Measurements from ENCODE around the gene ALPP. TPM values are rescaled to one million over a fixed set of nuclear protein-coding genes. Genes with fewer than 3 reads are reported as not detected.
A peak's percentile ranks its signal among the peaks of the same experiment; 100 is the strongest.

ALPP gene
- total RNA-seq, 1 donor from 2014 or later: 6.0 TPM

DNA sequence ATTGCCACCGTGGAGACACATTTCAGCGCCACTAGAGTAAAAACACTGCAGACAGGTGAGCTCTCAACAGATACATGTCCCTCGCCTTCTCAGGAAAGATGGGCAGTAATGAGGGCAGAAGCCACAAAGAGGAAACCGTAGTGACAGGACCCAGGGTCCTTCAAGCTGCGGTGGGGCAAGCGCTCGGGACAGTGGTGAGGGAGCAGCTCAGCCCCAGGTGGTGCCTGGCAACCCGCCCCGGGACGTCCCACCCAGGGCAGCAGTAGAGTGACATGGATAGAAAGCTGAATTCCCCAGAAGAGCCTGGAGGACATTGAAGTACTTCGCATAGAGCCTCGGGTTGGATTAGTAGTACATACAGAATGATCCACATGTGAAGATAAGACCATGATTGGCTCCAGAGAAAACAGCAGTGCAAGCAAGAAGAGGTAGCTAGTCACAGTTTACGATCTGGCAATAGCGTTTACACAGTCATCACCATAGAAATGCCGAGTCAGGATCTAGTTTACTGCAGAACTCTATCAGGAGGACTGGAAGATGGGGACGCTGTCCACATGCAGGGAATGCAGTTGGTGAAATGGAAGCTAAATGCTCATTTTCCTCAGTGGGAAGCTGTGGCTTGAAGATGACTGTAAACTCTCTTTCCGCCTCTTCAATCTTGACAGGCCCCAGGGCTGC, 37.4 kb upstream of the ALPP start:
- intact Hi-C loops (cut with DNase I): no loop called here
- no peaks in the 10 kb centered on the region for H3K9me3 ChIP-seq
- ATAC-seq (no peak), DNase-seq (peak; percentile 31)
- no peak overlapping the region for H3K27ac ChIP-seq
- TF ChIP-seq, protein P1, sequence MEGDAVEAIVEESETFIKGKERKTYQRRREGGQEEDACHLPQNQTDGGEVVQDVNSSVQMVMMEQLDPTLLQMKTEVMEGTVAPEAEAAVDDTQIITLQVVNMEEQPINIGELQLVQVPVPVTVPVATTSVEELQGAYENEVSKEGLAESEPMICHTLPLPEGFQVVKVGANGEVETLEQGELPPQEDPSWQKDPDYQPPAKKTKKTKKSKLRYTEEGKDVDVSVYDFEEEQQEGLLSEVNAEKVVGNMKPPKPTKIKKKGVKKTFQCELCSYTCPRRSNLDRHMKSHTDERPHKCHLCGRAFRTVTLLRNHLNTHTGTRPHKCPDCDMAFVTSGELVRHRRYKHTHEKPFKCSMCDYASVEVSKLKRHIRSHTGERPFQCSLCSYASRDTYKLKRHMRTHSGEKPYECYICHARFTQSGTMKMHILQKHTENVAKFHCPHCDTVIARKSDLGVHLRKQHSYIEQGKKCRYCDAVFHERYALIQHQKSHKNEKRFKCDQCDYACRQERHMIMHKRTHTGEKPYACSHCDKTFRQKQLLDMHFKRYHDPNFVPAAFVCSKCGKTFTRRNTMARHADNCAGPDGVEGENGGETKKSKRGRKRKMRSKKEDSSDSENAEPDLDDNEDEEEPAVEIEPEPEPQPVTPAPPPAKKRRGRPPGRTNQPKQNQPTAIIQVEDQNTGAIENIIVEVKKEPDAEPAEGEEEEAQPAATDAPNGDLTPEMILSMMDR (IDR thresholded peaks at IDR 0.05): no peak
- no peaks in the 10 kb centered on the region for H3K27me3 ChIP-seq (ENCODE audit: low read depth)
- H3K4me3 ChIP-seq: no peak overlapping the region
- no peaks in the 10 kb centered on the region for H3K4me1 ChIP-seq
- no peaks in the 10 kb centered on the region for H3K36me3 ChIP-seq

DNA sequence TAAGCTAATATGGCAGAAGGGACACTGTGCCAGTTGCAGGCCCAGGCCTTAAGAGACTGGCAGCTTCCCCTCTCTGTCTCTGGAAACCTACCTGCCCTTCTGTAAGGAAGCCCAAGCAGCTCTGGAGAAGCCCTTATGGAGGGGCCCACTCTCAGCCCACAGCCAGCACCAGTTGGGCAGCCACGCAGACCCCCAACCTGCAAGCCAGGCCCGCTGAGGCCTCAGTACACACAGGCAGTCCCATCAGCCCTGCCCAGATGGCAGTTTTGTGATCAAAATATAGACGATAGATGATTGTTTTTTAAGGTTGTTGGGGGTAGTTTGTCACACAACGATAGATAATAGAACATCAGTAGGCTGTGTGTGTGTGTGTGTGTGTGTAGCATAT, 36.8 kb upstream of the ALPP start:
- DNase-seq: peak; percentile 35
- H3K9me3 ChIP-seq: no peaks in the 10 kb centered on the region
- H3K4me3 ChIP-seq: no peak overlapping the region
- no peak for ATAC-seq
- intact Hi-C loops (cut with DNase I): no loop called here
- TF ChIP-seq, protein P1 (IDR thresholded peaks at IDR 0.05): no peak
- no peaks in the 10 kb centered on the region for H3K36me3 ChIP-seq
- H3K27me3 ChIP-seq (ENCODE audit: low read depth): no peaks in the 10 kb centered on the region
- H3K4me1 ChIP-seq: no peaks in the 10 kb centered on the region
- no peak overlapping the region for H3K27ac ChIP-seq

DNA sequence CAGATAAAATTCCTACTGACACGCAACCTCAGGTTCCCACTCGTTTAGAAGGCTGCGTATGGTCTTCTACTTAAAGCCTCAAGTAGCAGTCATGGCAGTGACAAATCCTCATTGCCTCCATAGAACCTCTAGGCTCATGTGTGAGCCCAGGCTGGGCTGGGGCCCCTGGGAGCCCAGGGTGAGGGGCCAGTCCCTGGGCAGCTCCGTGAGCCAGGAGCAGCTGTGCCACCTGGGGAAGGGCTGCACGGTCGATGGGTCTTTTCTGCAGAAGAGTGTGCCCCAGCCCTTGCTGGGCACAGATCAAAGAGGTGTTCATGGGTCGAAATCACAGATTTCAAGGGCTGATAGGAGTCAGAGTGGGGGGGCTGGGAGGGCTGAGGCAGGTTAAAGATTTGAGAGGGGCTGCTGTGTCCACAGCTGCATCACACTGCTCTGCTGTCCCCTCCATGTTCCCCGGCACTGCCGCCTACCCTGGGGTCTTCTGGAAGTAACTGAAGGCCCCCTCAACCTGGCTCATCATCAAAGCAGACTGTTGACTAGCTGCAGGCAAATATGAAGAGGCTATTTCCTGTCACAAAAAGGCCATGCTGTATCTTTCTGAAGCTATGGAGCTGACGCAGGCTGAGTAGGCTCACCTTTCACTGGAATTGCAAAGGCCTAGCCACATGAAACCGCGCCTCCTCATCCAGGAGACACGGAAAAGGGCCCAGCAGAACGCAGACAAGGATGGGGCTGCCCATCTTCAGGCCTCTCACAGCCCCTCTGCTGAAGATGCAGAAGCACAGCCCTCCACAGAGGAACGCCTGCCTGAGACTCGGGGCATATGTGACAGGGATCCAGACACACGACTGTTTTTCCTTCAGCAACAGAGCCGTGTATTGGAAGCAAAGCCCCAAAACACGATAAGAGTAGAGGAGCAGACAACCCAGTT, 35.7 kb upstream of the ALPP start:
- no peaks in the 10 kb centered on the region for H3K27me3 ChIP-seq (ENCODE audit: low read depth)
- no peaks in the 10 kb centered on the region for H3K9me3 ChIP-seq
- no peak overlapping the region for H3K4me3 ChIP-seq
- no peak overlapping the region for H3K27ac ChIP-seq
- intact Hi-C loops (cut with DNase I): no loop called here
- no peak for ATAC-seq
- H3K36me3 ChIP-seq: no peaks in the 10 kb centered on the region
- no peaks in the 10 kb centered on the region for H3K4me1 ChIP-seq
- TF ChIP-seq, protein P1 (IDR thresholded peaks at IDR 0.05): no peak
- DNase-seq: peak; percentile 26

DNA sequence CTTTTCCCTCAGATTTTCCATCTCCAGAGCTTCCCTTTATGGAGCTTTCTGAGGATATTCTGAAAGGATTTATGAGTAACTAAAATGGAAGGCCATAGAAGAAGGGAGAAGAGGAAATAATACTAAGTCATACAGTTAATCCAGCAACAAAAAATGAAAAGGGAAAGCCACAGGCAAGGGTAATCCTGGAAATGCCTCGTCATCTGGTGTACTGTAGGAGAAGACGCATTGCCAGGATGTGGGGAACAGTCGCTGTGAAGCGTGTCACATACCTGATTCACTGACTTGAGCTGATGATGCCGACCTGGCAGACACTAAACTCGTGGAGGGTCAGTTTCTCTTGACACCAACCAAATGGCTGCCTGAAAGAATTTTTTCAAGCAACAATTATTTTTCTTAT, 34.7 kb upstream of the ALPP start:
- intact Hi-C loops (cut with DNase I): no loop called here
- Histone ChIP-seq H3K4me3 (no peak overlapping the region), H3K4me1 (no peaks in the 10 kb centered on the region), H3K9me3 (no peaks in the 10 kb centered on the region), H3K36me3 (no peaks in the 10 kb centered on the region), H3K27me3 (ENCODE audit: low read depth) (no peaks in the 10 kb centered on the region), H3K27ac (no peak overlapping the region)
- DNase-seq (no peak), ATAC-seq (no peak)
- TF ChIP-seq, protein P1 (IDR thresholded peaks at IDR 0.05): no peak

DNA sequence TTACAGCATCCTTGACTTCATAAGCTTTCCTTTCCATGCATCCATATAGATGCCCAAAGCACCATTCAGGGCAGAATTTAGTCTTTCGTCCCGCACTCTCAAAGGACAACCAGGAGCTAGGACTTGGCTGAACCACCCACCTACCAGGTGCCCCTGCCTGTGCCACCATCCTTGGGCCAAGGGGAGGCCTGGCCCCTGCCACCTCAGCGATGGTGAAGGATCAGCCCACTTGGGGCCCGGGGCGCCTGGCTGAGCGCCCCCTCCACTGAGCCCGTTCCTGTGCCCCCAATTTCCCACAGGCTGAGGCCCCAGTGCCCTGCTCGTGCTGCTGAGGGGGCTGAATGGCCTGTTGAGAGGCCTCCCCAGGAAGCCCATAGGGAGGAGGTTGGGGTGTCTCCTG, 33.3 kb upstream of the ALPP start:
- DNase-seq: peak; percentile 33
- intact Hi-C loops (cut with DNase I): no loop called here

More for the DNA sequence above, 33.3 kb upstream of the ALPP start:
- Histone ChIP-seq H3K27ac (no peak overlapping the region), H3K9me3 (no peaks in the 10 kb centered on the region), H3K27me3 (ENCODE audit: low read depth) (peaks cover 11% of the 10 kb centered on the region), H3K4me3 (no peak overlapping the region), H3K36me3 (no peaks in the 10 kb centered on the region), H3K4me1 (no peaks in the 10 kb centered on the region)
- TF ChIP-seq, protein P1 (IDR thresholded peaks at IDR 0.05): no peak
- no peak for ATAC-seq
